Stomach (tissue), 9 donors: ENCODE results near the gene SLC4A1AP. TPM values are rescaled to one million over a fixed set of nuclear protein-coding genes. Genes with fewer than 3 reads are reported as not detected.

Experiments used
- DNase-seq, 2 donors: peaks; one replicate each; pipeline versions ENCODE4 v3.0.0 to v3.0.0-alpha.2; 2013 to 2019
- H3K27ac ChIP-seq, 5 donors: fragments of 200-600 bp in 4 of 5; sonication (generic) in 4 of 5; one replicate each; pipeline ENCODE4 v1.5.1; 2013 to 2019; ENCODE audit warnings: mild to moderate bottlenecking in 1 of 5, moderate library complexity in 1 of 5
- H3K27me3 ChIP-seq, 3 donors: fragments of 200-600 bp; sonication (generic); one replicate each; pipeline ENCODE4 v1.5.1; 2017 to 2019; ENCODE audit warnings: mixed run types in 1 of 3
- H3K36me3 ChIP-seq, 4 donors: fragments of 200-600 bp; sonication (generic); 1 replicate in 3 of 4; 2 replicates in 1 of 4; pipeline ENCODE4 v1.5.1; 2016 to 2019
- H3K4me1 ChIP-seq, 4 donors: fragments of 200-600 bp; sonication (generic); one replicate each; pipeline ENCODE4 v1.5.1; 2016 to 2019
- H3K4me3 ChIP-seq, 4 donors: fragments of 200-600 bp; sonication (generic) in 3 of 4; one replicate each; pipeline ENCODE4 v1.5.1; 2016 to 2019; ENCODE audit warnings: mild to moderate bottlenecking in 1 of 4
- H3K9me3 ChIP-seq, 4 donors: fragments of 200-600 bp; sonication (generic); one replicate each; pipeline ENCODE4 v1.5.1; 2016 to 2019
- CTCF ChIP-seq, 7 experiments: fragments of 450-650 bp in 4 of 7; fragments of 200-600 bp in 3 of 7; sonication (generic) in 3 of 7; IDR thresholded peaks; one replicate each; pipeline ENCODE4 v1.5.1; 2016 to 2019; ENCODE audit warnings: antibody characterized with exemption in 7 of 7, control low read depth in 2 of 7, mild to moderate bottlenecking in 1 of 7
- EP300 ChIP-seq: sonication (generic); formaldehyde crosslinking; IDR thresholded peaks from one replicate; pipeline ENCODE4 v1.6.1; 2017; ENCODE audit warnings: antibody characterized with exemption
- POLR2A ChIP-seq, 4 donors: fragments of 450-650 bp; IDR thresholded peaks; one replicate each; pipeline ENCODE4 v1.6.1; 2016; ENCODE audit warnings: antibody characterized with exemption in 4 of 4, control low read depth in 2 of 4, mild to moderate bottlenecking in 1 of 4, moderate library complexity in 1 of 4
- POLR2AphosphoS5 ChIP-seq, 3 donors: sonication (generic); formaldehyde crosslinking; IDR thresholded peaks; one replicate each; pipeline ENCODE4 v1.6.1; 2016; ENCODE audit warnings: antibody characterized with exemption in 3 of 3
- WGBS, 5 donors: extraction: QIAGEN DNeasy Blood & Tissue Kit in 3 of 5; methylation state at CpG; one replicate each; pipeline versions ENCODE4 v1.1.5 to v1.1.7; 2013 to 2018; 5-methylcytosine and 5-hydroxymethylcytosine counted together
- intact Hi-C: fragments of 100-400 bp; cut with DNase I; formaldehyde crosslinking; loops from one replicate; pipeline ENCODE4 v1.15.1; 2023; ENCODE audit warnings: low total_unique reads
- polyA plus RNA-seq, 3 donors: library from polyadenylated mRNA; stranded (reverse); fragments of 200-250 nt; gene quantifications; one replicate each; pipeline ENCODE4 v1.2.3, GENCODE V29; 2013
- total RNA-seq, 5 donors: library from RNA; depleted of rRNA; stranded (reverse); fragments of >200 nt; gene quantifications; one replicate each; pipeline versions ENCODE4 v1.1.0 to v1.2.3, GENCODE V29; 2014 to 2016
- donor health status: healthy with polysubstance abuse.
- donor health status: Bipolar disorder and iron deficiency.
- donor health status: healthy.

Gene SLC4A1AP
- total and polyA plus RNA-seq, 8 donors: 11.2 to 58.9 (median 26.0) TPM

- intact Hi-C loops: no loop called here
- H3K9me3 ChIP-seq: no peaks in the 10 kb centered on the region
- H3K4me3 ChIP-seq: no peak overlapping the region
- DNase-seq: no peak
- H3K27me3 ChIP-seq: no peaks in the 10 kb centered on the region
- no peak overlapping the region for H3K27ac ChIP-seq
- TF ChIP-seq POLR2A (IDR thresholded peaks at IDR 0.05) (no peak), EP300 (no peak), POLR2AphosphoS5 (IDR thresholded peaks at IDR 0.05) (no peak), CTCF (IDR thresholded peaks at IDR 0.05) (no peak)
- H3K36me3 ChIP-seq: peaks cover 26 to 98% (median 85%) of the 10 kb centered on the region in 4 donors
- no peaks in the 10 kb centered on the region for H3K4me1 ChIP-seq
Measured at GRCh38 chr2:27690052-27690451, 26.4 kb downstream of the SLC4A1AP start.

- Histone ChIP-seq H3K27ac (no peak overlapping the region), H3K9me3 (no peaks in the 10 kb centered on the region), H3K36me3 (peaks cover 17 to 62% (median 56%) of the 10 kb centered on the region in 4 donors), H3K27me3 (no peaks in the 10 kb centered on the region), H3K4me3 (no peak overlapping the region), H3K4me1 (no peaks in the 10 kb centered on the region)
- 57 to 78% (median 66%) methylated on average over 1 of the region's 1 CpG for WGBS, 5 donors
- intact Hi-C loops: no loop called here
- TF ChIP-seq CTCF (IDR thresholded peaks at IDR 0.05) (no peak), POLR2A (IDR thresholded peaks at IDR 0.05) (no peak), EP300 (no peak)
- no peak for DNase-seq
Measured at GRCh38 chr2:27697660-27698059, 34.0 kb downstream of the SLC4A1AP start.

GRCh38 chr2:27701676-27702075, 38.0 kb downstream of the SLC4A1AP start:
- intact Hi-C loops: no loop called here
- no peaks in the 10 kb centered on the region for H3K27me3 ChIP-seq
- no peak overlapping the region for H3K4me3 ChIP-seq
- TF ChIP-seq POLR2A (IDR thresholded peaks at IDR 0.05) (no peak), EP300 (no peak), CTCF (IDR thresholded peaks at IDR 0.05) (no peak), POLR2AphosphoS5 (IDR thresholded peaks at IDR 0.05) (no peak)
- peaks cover 10 to 35% (median 19%) of the 10 kb centered on the region in 4 donors for H3K4me1 ChIP-seq
- no peak overlapping the region for H3K27ac ChIP-seq
- H3K36me3 ChIP-seq: peaks cover 4 to 23% (median 17%) of the 10 kb centered on the region in 4 donors
- H3K9me3 ChIP-seq: no peaks in the 10 kb centered on the region
- DNase-seq: no peak
- WGBS, 5 donors: 31 to 57% (median 40%) methylated on average over 5 of the region's 5 CpGs

- H3K9me3 ChIP-seq: no peaks in the 10 kb centered on the region
- no peaks in the 10 kb centered on the region for H3K27me3 ChIP-seq
- WGBS, 5 donors: 54 to 69% (median 59%) methylated on average over 1 of the region's 1 CpG
- no peak overlapping the region for H3K4me3 ChIP-seq
- TF ChIP-seq EP300 (no peak), POLR2AphosphoS5 (IDR thresholded peaks at IDR 0.05) (no peak), POLR2A (IDR thresholded peaks at IDR 0.05) (no peak), CTCF (IDR thresholded peaks at IDR 0.05) (no peak)
- intact Hi-C loops: no loop called here
- DNase-seq: no peak
- H3K27ac ChIP-seq: no peak overlapping the region
- H3K4me1 ChIP-seq: peaks cover 10 to 40% (median 24%) of the 10 kb centered on the region in 4 donors
- peaks cover 4 to 16% (median 11%) of the 10 kb centered on the region in 4 donors for H3K36me3 ChIP-seq
Measured at GRCh38 chr2:27702302-27702701, 38.6 kb downstream of the SLC4A1AP start.
